Stimulated activated CD8-positive, alpha-beta memory T cell treated with anti-CD3 and anti-CD28 coated beads, Interleukin-7, amount 100 ng/mL, for 4 hours (primary cell): ENCODE measurements around the gene GRAMD2B.

Source experiments
- DNase-seq, 2 donors: peaks; one replicate each; pipeline ENCODE4 v3.0.0-alpha.2; 2020; ENCODE audit warnings: low read depth in 2 of 2

The GRAMD2B gene

DNA sequence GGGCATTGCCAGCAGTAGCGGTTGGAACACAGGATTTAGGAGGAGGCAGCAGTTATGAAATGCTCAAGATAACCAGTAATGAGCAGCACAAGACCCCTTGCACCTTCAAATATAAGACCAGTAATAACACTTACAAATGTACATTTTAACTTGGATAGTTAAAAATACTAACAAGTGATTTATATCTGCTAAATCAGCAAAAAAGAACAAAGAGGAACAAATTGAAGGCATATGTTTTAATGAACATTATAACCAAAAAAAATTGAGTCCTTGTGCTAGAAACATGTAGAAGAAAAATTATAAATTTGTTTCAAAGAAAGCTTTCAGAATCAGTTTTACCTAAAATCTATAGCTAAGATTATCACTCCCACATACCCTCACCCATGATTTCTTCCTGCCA, 119.8 kb downstream of the GRAMD2B start:
- no peak for DNase-seq

DNA sequence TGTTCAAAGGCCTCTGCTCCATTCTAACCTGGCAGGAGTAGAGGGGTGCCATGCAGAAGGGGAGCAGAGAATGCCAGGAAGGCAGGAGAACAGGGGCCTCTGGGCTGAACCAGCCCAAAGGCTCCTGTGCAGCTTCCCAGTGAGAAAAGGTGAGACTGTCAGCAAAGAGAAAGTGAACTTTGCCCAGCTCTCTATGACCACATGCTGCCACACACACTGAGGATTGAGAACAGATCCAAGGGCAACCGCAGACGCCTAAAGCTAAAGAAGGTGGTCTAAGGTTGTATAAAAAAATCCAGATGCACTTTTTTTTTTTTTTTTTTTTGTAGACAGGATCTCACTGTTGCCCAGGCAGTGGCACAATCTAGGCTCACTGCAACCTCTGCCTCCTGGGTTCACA, 120.5 kb downstream of the GRAMD2B start:
- DNase-seq: no peak
